Breast epithelium (tissue), 4 donors: Measurements from ENCODE around the gene HMCN1. TPM values are rescaled to one million over a fixed set of nuclear protein-coding genes. Genes with fewer than 3 reads are reported as not detected.

ENCODE experiments used
- DNase-seq, 2 donors: peaks; one replicate each; pipeline ENCODE4 v3.0.0-alpha.2; 2019; ENCODE audit warnings: low spot score in 2 of 2
- H3K27ac ChIP-seq, 2 donors: fragments of 200-600 bp; sonication (generic) in 1 of 2; one replicate each; pipeline ENCODE4 v1.5.1; 2016 to 2019; ENCODE audit warnings: mild to moderate bottlenecking in 1 of 2
- H3K27me3 ChIP-seq, 2 donors: fragments of 200-600 bp; sonication (generic) in 1 of 2; one replicate each; pipeline versions ENCODE4 v1.5.1 to v1.6.0; 2017 to 2019; ENCODE audit warnings: control low read depth in 1 of 2, mild to moderate bottlenecking in 1 of 2
- H3K36me3 ChIP-seq: fragments of 200-600 bp; one replicate; pipeline ENCODE4 v1.5.1; 2019
- H3K4me1 ChIP-seq, 2 donors: fragments of 200-600 bp; sonication (generic); one replicate each; pipeline ENCODE4 v1.5.1; 2016 to 2019; ENCODE audit warnings: control low read depth in 1 of 2
- H3K4me3 ChIP-seq, 3 donors: fragments of 200-600 bp; sonication (generic); 1 replicate in 2 of 3; 2 replicates in 1 of 3; pipeline ENCODE4 v1.5.1; 2016 to 2019; ENCODE audit warnings: mild to moderate bottlenecking in 3 of 3, moderate library complexity in 2 of 3
- H3K9me3 ChIP-seq, 2 donors: fragments of 200-600 bp; sonication (generic) in 1 of 2; one replicate each; pipeline ENCODE4 v1.5.1; 2016 to 2019; ENCODE audit warnings: control low read depth in 1 of 2
- CTCF ChIP-seq, 3 donors: fragments of 450-650 bp; IDR thresholded peaks; one replicate each; pipeline ENCODE4 v1.5.1; 2016 to 2017; ENCODE audit warnings: antibody characterized with exemption in 3 of 3, mild to moderate bottlenecking in 3 of 3, moderate library complexity in 3 of 3
- POLR2A ChIP-seq: fragments of 450-650 bp; IDR thresholded peaks from one replicate; pipeline ENCODE4 v1.6.1; 2016; ENCODE audit warnings: antibody characterized with exemption, mild to moderate bottlenecking, moderate library complexity
- POLR2AphosphoS5 ChIP-seq, 3 donors: sonication (generic); formaldehyde crosslinking; IDR thresholded peaks; one replicate each; pipeline ENCODE4 v1.6.1; 2017; ENCODE audit warnings: antibody characterized with exemption in 3 of 3
- intact Hi-C: fragments of 100-400 bp; cut with DNase I; formaldehyde crosslinking; loops from one replicate; pipeline ENCODE4 v1.15.1; 2023; ENCODE audit warnings: low total_unique reads
- total RNA-seq, 3 donors: library from RNA; depleted of rRNA; stranded (reverse); fragments of >200 nt; gene quantifications; one replicate each; pipeline ENCODE4 v1.1.0, GENCODE V29; 2016

Gene HMCN1
- total RNA-seq, 3 donors from 2014 or later, result 7.8 to 18.4 (median 11.9) TPM

- Histone ChIP-seq H3K27me3 (no peaks in the 10 kb centered on the region), H3K9me3 (no peaks in the 10 kb centered on the region), H3K27ac (no peak overlapping the region), H3K4me1 (no peaks in the 10 kb centered on the region), H3K36me3 (no peaks in the 10 kb centered on the region), H3K4me3 (no peak overlapping the region)
- TF ChIP-seq POLR2A, result no peak
- no peak for TF ChIP-seq CTCF (IDR thresholded peaks at IDR 0.05)
- TF ChIP-seq POLR2AphosphoS5 (IDR thresholded peaks at IDR 0.05), result no peak
- intact Hi-C loops, result no loop called here
- DNase-seq, result no peak
Measured at GRCh38 chr1:185916861-185917260, 182.7 kb downstream of the HMCN1 start.

- intact Hi-C loops, result no loop called here
- Histone ChIP-seq H3K4me3 (no peak overlapping the region), H3K9me3 (no peaks in the 10 kb centered on the region), H3K4me1 (no peaks in the 10 kb centered on the region), H3K36me3 (no peaks in the 10 kb centered on the region), H3K27me3 (no peaks in the 10 kb centered on the region), H3K27ac (no peak overlapping the region)
- DNase-seq, result no peak
- TF ChIP-seq POLR2AphosphoS5 (IDR thresholded peaks at IDR 0.05) (no peak), CTCF (IDR thresholded peaks at IDR 0.05) (no peak), POLR2A (no peak)
Measured at GRCh38 chr1:185917646-185918045, 183.5 kb downstream of the HMCN1 start.

- Histone ChIP-seq H3K36me3 (no peaks in the 10 kb centered on the region), H3K4me3 (no peak overlapping the region), H3K27ac (no peak overlapping the region), H3K4me1 (no peaks in the 10 kb centered on the region), H3K9me3 (no peaks in the 10 kb centered on the region), H3K27me3 (no peaks in the 10 kb centered on the region)
- intact Hi-C loops, result no loop called here
- no peak for DNase-seq
- TF ChIP-seq POLR2A (no peak), CTCF (IDR thresholded peaks at IDR 0.05) (no peak), POLR2AphosphoS5 (IDR thresholded peaks at IDR 0.05) (no peak)
Measured at GRCh38 chr1:185920602-185921001, 186.4 kb downstream of the HMCN1 start.

GRCh38 chr1:185921636-185922035 lies 187.4 kb downstream of the HMCN1 start:
- Histone ChIP-seq H3K36me3 (no peaks in the 10 kb centered on the region), H3K9me3 (no peaks in the 10 kb centered on the region), H3K4me1 (no peaks in the 10 kb centered on the region), H3K4me3 (no peak overlapping the region), H3K27ac (no peak overlapping the region), H3K27me3 (no peaks in the 10 kb centered on the region)
- intact Hi-C loops, result no loop called here
- TF ChIP-seq CTCF (IDR thresholded peaks at IDR 0.05) (no peak), POLR2AphosphoS5 (IDR thresholded peaks at IDR 0.05) (no peak), POLR2A (no peak)
- DNase-seq, result no peak

- Histone ChIP-seq H3K9me3 (no peaks in the 10 kb centered on the region), H3K4me1 (no peaks in the 10 kb centered on the region), H3K4me3 (no peak overlapping the region), H3K36me3 (no peaks in the 10 kb centered on the region), H3K27me3 (no peaks in the 10 kb centered on the region), H3K27ac (no peak overlapping the region)
- no peak for DNase-seq
- TF ChIP-seq POLR2AphosphoS5 (IDR thresholded peaks at IDR 0.05) (no peak), POLR2A (no peak), CTCF (IDR thresholded peaks at IDR 0.05) (no peak)
- intact Hi-C loops, result no loop called here
Measured at GRCh38 chr1:185926588-185926987, 192.4 kb downstream of the HMCN1 start.
